Measurements from ENCODE around the gene NDUFA8.

The NDUFA8 gene

DNA sequence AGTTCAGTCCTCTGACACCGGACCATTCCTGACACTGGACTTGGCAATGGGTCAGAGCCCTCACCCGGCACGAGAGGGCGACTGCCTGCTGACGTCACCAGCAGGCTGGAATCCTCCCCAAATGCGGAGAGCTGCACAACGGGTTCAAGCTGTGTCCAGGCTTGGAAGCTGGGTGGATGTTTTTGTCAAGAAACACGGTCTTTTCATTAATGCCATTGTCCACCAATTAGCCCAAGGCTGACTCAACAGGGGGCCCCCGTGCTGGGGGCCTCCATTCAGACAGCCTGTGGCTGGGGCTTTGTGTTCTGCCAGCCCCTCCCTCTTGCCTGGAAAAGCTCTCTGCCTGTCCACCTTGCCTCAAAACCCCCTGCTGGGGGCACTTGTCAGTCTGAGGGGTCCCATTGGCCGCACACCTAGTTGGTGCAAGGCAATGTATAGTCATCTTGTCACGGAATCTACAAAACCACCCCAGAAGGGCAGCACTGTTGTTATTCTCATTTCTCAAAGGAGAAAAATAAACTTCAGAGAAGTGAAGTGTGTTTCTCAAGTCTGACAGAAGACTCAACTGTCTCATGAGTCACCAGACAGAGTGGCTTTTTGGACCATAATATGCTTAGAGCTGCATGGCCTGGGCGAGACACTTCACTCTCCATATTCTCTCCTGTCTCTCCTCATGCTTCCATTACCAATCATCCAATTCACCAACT, 24.6 kb downstream of the NDUFA8 start:
- no peak for DNase-seq

DNA sequence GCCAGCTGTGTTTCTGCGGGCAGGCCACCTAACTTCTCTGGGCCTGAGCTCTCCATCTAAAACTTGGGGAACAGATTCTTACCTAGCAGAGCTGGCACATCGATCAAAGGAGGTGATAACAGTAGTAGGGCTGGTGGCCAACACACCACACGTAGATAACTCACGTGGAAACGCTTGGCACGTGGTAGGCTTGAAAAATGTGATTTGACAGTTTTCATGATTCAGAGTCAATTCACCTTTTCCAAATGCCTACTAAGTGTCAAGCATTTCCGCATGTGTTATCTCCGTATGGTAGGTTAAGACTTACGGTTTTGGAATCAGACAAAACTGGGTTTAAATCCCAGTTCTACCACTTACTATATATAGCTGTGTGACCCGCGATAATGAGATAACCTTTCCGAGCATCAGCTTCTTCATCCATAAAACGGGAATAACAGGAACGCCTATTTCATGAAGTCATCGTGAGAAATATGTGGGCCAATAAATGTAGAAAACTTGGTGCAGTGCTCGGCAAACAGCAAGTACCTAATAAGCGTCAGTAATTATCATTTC, 25.5 kb downstream of the NDUFA8 start:
- DNase-seq, result no peak

DNA sequence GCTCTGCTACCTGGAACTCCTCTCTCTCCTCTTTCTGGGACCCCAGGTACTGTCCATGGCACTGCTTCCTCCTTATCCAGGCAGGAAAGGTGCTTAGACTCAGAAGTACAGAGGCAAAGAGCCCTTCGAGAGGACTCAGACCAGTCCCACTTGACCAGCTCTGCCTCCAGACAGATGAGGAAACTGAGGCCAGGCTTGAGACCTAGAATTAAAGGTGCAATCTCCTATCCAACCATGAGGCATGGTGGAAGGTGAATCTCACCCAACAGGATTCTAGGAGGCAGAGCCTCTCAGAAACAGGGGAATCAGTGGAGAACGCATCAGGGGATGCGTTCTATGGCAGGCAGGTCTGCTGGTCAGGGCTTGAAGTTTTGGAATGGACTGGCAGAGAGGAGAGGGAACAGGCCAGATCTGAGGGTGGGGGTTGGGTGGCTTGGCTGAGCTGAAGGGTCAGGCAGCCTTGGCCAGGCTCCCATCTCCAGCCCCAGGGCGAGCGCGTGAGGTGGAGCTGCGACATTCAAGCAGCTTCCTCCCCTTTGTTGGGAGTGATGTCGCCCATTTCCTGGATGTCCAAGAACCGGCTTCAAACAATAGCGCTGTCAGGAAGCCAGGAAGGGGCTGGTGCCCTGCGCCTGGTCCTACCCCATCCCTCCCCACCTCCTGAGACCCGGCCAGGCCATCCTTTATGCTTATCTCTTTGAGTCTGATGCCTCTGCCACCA, 26.2 kb downstream of the NDUFA8 start:
- no peak for DNase-seq

DNA sequence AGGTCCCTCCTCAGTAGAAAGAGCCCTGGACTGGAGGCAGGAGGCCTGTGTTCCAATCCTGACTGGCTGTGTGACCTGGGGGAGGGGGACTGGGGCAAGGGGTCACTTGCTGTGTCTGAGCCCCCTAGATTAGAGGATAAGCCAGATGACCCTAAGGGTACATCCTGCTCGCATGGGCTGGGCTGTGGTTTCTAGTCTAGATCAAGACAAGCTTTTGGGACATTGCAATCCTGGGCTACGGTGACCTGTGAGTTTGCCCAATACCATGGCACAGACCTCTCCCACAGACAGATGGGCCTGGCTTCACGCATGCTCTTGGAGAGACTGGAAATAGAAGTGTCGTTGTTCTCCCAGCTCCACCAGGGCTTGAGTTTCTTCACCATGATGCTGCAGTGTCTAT, 27.0 kb downstream of the NDUFA8 start:
- DNase-seq, result no peak

DNA sequence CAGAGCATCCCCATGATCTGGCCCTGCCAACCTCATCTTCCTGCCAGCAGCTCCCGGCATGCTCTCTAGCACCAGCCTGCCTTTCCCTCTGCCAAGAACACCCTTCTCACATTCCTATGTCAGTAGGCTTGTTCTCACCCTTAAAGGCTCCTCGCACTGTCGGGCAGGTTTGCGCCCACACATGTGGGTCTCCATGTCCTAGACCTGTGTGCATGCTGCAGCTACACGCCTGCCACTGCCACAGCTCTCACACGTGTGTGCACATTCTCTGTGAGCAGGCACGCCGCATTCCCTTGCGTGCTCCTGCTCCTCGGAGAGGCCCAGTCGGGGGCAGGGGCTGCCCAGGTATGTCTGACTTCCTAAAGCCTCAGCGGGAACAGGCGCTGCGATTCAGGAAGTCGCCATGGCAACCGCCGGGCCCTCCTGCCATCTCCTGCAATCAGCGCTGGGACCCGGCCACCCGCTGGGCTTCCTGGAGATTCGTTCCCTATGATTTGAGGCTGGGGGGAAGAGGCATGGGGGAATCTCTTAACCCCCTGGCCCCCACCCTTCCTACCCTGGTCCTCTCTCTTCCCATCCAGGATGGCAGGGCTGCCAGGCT, 28.1 kb downstream of the NDUFA8 start:
- no peak for DNase-seq

DNA sequence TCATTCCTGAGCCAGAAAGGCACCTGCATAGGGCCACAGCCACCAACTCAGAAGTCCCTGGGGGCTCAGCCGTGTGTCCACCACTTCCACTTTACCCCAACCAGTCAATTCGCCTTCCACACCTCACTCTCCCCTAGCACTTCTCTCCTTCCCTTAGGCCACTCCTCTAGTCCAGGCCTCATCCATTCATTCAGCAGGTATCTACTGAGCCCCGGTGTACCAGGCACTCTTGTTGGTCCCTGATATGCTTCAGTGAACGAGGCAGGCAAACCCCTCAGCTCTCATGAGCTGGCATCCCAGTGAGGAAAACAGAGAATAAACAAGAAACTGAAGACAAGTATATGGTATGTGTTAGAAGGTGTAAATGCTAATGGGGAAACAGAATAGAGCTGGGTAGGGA, 28.7 kb downstream of the NDUFA8 start:
- no peak for DNase-seq

DNA sequence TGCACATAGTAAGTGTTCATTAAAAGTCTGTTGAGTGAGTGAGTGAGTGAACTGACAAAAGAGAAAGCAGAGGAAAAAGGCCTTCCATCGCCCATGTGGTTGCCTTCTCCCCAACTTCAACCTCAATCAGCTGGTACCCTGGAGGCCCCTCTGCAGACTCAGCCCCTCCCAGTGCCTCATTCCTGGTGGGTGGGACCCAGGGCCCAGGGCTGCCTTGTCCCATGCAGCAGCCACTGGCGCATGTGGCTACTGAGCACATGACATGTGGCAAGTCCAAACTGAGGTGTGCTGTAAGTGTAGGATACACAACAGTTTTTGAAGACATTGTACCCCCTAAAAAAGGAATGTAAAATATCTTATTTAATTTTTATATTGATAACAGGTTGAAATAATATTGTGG, 29.6 kb downstream of the NDUFA8 start:
- DNase-seq, result no peak

DNA sequence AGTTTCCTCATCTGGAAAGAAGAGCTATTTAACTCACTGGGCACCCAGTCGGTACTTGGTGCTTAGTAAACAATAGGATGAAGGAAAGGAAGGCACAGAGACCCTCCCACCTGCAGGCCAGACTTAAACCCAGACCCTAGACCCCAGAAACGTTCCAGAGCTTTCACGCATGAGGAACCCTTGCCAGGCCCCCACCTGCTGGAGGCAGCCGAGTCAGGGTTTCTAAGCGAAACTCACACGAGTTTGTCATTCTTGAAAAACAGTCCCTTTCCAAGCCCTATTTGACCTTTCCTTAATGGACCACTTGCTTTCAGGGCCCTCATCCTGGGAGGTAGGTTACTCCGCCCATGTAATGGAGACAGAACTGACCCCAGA, 30.6 kb downstream of the NDUFA8 start:
- no peak for DNase-seq

DNA sequence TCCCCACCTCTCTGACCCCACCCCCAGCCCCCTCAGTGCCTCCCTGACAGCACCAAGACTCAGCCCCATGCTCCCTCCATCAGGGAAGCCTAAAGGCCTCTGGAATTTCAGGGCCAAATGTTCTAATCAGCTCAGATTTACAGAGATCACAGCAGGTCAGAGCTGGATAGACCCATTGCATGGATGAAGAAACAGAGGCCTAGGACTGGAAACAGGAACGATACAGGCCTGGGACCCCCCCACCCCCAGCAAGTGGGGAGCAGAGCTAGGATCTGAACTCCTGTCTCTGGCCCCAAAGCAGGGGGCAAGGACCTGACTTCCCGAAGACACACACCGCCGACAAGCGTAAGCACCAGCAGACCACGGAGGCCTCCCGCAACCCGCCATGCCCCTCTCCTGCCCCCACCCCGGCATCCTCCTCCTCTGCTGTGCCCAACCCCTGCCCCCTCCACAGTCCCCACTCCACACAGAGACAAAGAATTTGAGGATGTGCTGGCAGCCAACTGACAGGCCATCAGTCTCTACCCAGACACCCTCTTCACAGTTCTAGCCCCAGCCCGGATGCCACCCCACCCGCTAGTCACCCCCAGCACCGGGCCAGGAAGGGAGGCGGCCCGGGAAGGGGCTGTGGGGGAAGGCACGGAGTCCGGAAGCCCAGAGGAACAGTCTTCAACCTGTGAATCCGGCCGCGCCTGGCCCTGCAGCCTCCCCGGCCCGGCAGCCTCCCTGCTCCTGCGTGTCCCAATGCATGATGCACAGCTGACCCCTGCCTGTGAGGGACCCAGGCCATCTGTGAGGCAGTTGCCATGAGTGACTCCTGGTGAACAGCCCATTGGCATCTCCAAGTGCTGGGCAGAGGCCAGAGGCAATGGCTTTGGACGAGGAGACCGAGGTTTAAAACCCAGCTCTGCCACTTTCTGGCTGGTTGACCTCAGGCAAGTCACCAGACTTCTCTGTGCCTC, 31.3 kb downstream of the NDUFA8 start:
- DNase-seq, result peak in 1 of 2 donors; percentile 16

DNA sequence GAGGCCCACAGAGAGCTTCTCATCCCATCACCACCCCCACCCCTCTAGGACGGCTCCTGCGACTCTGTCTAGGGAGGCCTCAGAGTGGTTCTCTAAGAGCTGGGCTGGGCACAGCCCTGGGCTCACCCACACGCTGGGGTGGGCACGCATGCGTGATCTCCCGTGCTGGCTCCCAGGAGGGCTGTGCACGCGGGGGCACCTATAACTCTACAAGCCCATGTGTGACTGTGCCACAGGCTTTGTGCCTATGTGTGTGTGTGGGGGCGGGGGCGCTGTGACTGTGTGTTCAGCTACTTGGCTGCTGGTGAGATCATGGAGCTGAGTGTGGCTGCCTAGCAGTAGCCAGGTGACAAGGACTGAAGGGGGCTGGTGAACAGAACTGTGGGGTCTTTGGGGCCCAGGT, 32.2 kb downstream of the NDUFA8 start:
- DNase-seq, result no peak

DNA sequence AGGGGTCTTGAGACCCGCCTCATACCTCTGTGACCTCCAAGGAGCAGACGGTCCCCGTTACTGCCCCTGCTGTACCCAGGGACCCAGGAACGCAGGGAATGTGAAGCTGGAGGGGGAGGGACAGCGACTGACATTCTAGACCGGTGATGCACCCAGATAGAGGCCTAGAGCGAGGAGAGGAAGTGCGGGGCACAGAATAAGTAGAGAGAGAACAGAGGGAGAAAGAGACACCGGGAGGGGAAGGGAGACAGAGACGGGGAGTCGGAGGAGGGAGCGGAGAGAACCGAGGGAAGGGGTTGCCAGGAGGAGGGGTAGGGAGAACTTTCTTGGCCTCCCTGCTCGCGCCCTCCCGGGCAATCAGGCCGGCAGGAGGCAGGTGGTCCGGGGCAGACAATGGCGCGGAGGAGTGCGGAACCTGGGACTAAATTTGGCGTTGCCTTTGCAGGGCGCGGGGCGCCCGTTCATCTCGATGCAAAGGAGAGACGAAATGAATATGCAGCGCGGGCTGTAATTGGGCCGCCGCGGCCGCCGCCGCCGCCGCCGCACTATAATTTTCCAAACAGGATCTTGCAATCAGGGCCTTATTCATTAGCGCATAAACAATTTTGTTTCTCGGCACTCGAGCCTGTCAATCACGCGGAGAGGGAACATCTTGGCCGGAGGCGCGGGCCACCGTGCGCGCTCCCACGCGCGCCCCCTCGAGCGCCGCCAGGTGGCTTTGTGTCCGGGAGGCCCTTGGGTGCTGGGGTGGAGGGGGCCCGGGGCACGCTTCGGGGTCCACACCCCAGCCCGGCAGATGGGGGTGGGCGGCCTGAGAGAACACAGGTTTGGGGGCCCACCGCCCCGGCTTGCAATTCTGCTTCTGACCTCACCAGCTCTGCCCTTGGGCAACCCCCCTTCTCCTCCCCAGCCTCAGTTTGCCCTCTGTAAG, 33.0 kb downstream of the NDUFA8 start:
- DNase-seq, result no peak

DNA sequence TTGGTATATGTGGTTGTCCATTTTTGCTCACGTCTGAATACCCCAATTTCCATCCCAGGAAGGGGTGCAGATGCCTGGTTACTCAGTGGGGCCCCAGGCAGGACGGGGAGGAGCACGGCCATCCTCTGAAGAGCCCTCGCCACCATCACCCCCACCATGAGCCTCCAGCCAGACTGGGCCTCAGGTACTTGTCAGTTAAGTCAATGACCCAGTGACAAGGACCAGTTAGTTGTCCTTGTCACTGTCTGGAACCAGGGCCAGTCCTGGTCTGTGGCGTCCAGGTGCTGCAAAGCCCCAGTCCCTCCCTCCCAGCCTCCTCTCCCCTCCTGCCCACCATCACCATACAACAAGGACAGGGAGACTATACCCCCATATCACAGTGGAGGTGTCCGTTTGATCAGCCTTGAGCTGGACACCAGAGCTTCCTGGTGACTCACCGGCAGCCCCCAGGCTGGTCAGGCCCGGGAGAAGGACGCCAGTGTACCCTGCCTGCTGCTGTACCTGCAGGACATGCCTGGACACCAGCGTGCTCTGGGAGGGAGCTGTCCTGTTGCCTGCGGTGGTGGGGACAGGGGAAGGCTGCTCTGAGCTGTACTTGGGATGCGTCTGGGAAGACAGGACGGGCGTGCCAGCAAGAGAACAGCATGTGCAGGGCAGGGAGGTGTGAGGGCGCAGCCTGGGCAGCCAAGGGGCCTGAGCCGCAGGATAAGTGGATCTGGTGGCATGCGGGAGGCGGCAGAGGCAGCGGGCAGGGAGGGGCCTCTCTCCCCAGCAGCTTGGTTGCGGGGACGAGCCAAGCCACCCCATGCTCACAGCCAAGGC, 33.9 kb downstream of the NDUFA8 start:
- DNase-seq, result no peak

DNA sequence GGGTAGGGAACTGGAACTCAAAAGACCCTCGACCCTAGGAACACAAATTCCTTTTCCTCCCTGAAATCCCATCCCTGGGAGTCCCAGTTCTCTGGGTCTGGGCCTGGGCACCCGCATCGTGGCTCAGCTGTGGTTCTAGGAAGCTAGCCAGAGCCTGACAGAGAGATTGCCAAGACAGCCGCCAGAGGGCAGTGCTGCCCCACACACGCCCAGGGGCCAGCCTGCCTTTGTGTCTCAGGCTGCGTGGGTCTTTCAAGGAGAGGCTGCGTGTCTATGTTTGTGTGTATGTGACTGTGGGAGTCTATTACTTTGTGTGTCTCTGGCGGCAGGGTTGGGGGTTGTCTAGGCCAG, 34.4 kb downstream of the NDUFA8 start:
- DNase-seq, result peak; percentile 74 to 78

DNA sequence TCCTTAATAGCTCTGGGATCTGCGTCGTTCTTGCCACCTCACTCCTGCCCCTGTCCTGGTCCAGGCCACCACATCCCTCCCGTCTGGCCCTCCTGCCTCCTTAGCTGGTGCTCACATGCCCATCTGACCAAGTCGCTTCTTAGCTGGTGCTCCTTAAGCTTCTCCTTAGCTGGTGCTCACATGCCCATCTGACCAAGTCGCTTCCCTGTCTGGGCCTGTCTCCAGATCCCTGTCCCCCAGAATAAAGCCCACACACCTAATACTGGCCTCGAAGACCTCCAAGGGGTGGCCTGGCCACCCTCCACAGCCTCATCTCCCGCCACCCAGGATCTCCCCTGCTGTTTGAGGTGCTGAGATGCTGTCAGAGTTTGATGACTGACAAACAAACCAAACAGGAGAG, 35.1 kb downstream of the NDUFA8 start:
- no peak for DNase-seq

DNA sequence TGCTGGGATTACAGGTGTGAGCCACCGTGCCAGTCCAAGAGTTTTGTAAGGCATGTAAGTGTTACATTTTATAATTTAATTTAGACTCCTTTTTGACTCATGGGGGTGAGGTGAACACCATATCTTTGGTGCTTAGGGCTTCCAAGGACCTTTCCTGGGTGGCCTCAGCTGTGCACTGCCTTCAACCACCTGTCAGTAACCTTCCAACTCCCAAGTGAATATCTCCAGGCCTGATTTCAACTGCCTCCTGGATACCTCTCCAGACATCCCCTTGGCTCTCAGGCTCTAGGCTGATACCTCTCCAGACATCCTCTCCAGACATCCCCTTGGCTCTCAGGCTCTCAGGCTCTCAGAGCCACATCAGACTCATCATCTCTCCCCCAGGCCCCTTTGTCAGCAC, 35.5 kb downstream of the NDUFA8 start:
- no peak for DNase-seq

DNA sequence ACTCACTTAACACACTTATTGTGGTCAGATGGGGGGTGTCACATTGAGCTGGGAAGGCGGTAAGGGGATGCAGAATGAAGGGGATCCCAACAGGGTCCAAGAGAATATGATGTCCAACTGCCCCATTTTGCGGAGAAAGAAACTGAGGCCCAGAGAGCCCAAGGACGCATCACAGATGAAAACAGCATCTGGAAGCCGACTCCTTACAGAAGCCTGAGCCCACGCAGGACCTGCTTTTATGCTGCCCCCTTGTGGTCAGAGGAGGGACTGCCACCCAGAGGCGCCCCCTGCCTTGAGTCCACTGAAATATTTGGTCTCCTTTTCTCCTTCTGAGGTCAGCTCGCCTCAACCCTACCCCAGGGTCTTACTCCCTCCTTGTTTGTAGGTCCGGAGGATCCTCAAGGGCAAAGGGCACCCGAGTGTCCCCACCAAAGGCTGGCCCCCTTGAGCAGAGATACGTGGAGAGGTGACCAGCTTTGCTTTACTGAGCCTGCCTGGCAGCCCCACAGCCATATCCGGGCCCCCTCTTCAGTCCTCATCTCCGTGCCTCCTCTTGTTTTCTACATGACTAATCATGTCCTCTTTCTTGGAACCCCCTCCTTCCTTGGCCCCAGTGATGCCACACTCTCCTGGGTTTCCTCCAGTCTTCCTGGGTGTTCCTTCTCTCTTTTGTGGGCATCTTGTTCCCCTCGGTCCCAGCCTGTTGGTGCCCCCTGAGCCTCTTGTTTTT, 36.5 kb downstream of the NDUFA8 start:
- DNase-seq, result peak; percentile 52 to 71

DNA sequence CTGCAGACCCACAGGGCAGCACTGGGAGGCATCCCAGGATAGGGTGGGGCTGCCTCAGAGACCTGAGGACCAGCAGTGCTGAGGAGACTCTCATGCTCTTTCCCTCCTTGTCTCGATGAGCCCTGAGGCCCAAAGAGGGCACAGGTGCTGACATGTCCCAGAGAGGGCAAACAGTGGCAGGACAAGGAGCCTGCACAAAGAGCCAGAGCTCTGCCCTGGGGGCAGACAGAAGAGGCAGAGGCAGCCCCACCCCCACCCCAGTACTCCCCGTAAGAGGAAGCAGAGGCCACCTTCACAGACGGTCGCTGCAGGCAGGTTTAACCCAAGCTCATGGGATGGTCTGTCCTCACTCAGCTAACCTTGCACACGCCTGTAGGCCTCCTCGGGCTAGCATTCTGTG, 37.1 kb downstream of the NDUFA8 start:
- DNase-seq, result no peak

DNA sequence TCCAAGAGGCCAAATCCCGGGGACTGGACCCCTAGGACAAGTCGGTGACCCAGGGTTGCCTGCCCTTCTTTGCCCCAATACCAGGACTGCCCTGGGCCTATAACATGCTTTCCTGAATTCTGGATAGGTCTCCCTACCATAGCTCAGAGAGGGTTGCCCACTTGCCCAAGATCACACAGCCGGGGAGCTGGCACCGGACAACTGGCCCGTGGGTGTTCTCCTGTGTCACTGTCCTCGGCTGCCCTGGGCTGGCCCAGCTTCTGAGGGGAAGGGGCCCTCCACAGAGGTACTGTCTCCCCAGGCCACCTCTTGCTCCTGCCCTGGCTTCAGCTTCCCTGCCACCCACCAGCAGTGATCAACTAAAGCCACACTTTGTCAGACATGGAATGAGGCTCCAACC, 37.6 kb downstream of the NDUFA8 start:
- DNase-seq, result no peak

DNA sequence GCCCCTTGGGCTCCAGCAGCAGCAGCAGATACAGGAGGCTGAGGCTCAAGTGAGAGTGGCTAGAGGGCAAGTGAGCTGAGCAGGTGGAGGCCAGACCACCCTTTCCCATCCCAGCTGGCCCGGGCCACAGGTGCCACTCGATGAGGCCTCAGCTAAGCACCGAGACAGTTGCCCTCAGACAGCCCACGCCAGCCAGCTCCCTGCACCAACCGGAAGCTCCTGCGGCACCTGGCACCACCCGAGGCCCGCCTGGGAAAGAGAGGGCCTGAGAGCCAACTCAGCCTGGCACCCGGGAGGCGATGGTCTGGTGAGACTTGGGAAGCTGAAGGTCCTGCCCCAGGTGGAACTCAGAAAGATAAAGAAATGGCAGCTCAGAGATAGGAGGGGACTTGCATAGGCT, 38.2 kb downstream of the NDUFA8 start:
- DNase-seq, result no peak

Measured in CD4-positive, alpha-beta T cell treated with Interferon alpha-2 for 1 hour (primary cell).